Parathyroid adenoma (tissue), 2 donors: Measurements from ENCODE around the gene KIF26B.

Experiments used
- H2AFZ ChIP-seq: fragments of 300-600 bp; sonication (generic); one replicate; pipeline ENCODE4 v1.7.0; 2017; ENCODE audit warnings: antibody characterized with exemption, mild to moderate bottlenecking
- H3K27ac ChIP-seq: fragments of 300-600 bp; sonication (generic); one replicate; pipeline ENCODE4 v1.7.0; 2017
- H3K27me3 ChIP-seq: fragments of 300-600 bp; sonication (generic); one replicate; pipeline ENCODE4 v1.7.0; 2017; ENCODE audit warnings: low read length; ENCODE audit not compliant: control insufficient read depth, insufficient read depth
- H3K36me3 ChIP-seq: fragments of 300-600 bp; sonication (generic); one replicate; pipeline ENCODE4 v1.7.0; 2017; ENCODE audit warnings: low read length; ENCODE audit not compliant: control insufficient read depth, insufficient read depth
- H3K4me1 ChIP-seq: fragments of 300-600 bp; sonication (generic); one replicate; pipeline ENCODE4 v1.7.0; 2017; ENCODE audit warnings: control low read depth
- H3K4me2 ChIP-seq: fragments of 300-600 bp; sonication (generic); one replicate; pipeline ENCODE4 v1.7.0; 2017; ENCODE audit warnings: low read length
- H3K4me3 ChIP-seq: fragments of 300-600 bp; sonication (generic); one replicate; pipeline ENCODE4 v1.7.0; 2017; ENCODE audit warnings: low read depth, low read length
- H3K79me2 ChIP-seq: fragments of 300-600 bp; sonication (generic); one replicate; pipeline ENCODE4 v1.7.0; 2017; ENCODE audit warnings: control low read depth
- H3K9ac ChIP-seq: fragments of 300-600 bp; sonication (generic); one replicate; pipeline ENCODE4 v1.7.0; 2017; ENCODE audit warnings: mild to moderate bottlenecking
- H3K9me3 ChIP-seq: fragments of 300-600 bp; sonication (generic); one replicate; pipeline ENCODE4 v1.7.0; 2017; ENCODE audit warnings: low read length; ENCODE audit not compliant: control insufficient read depth
- CTCF ChIP-seq: fragments of 300-600 bp; sonication (generic); IDR thresholded peaks from one replicate; pipeline ENCODE4 v1.7.0; 2017; ENCODE audit warnings: antibody characterized with exemption, mild to moderate bottlenecking
- donor health status: primary hyperparathyroidism.

Gene KIF26B

GRCh38 chr1:245475126-245475525 lies 320.3 kb downstream of the KIF26B start:
- Histone ChIP-seq H2AFZ (no peak overlapping the region), H3K27me3 (no peaks in the 10 kb centered on the region), H3K4me1 (no peaks in the 10 kb centered on the region), H3K36me3 (no peaks in the 10 kb centered on the region), H3K9me3 (no peaks in the 10 kb centered on the region), H3K4me3 (no peak overlapping the region), H3K9ac (no peak overlapping the region), H3K79me2 (no peaks in the 10 kb centered on the region), H3K27ac (no peak overlapping the region), H3K4me2 (no peak overlapping the region)
- no peak for TF ChIP-seq CTCF

- Histone ChIP-seq H3K9me3 (no peaks in the 10 kb centered on the region), H3K27me3 (no peaks in the 10 kb centered on the region), H3K4me1 (no peaks in the 10 kb centered on the region), H2AFZ (no peak overlapping the region), H3K36me3 (no peaks in the 10 kb centered on the region), H3K4me2 (no peak overlapping the region), H3K9ac (no peak overlapping the region), H3K79me2 (no peaks in the 10 kb centered on the region), H3K27ac (no peak overlapping the region), H3K4me3 (no peak overlapping the region)
- no peak for TF ChIP-seq CTCF
Observed at GRCh38 chr1:245475961-245476516, 321.3 kb downstream of the KIF26B start.

GRCh38 chr1:245477941-245478340 lies 323.2 kb downstream of the KIF26B start:
- no peaks in the 10 kb centered on the region for H3K36me3 ChIP-seq
- H3K27me3 ChIP-seq, result no peaks in the 10 kb centered on the region
- H3K27ac ChIP-seq, result no peak overlapping the region
- no peak overlapping the region for H2AFZ ChIP-seq
- no peak overlapping the region for H3K9ac ChIP-seq
- no peaks in the 10 kb centered on the region for H3K79me2 ChIP-seq
- H3K4me2 ChIP-seq, result no peak overlapping the region
- no peaks in the 10 kb centered on the region for H3K9me3 ChIP-seq
- no peaks in the 10 kb centered on the region for H3K4me1 ChIP-seq
- no peak overlapping the region for H3K4me3 ChIP-seq
- no peak for TF ChIP-seq CTCF

- Histone ChIP-seq H3K27me3 (no peaks in the 10 kb centered on the region), H3K4me3 (no peak overlapping the region), H3K36me3 (no peaks in the 10 kb centered on the region), H2AFZ (no peak overlapping the region), H3K79me2 (no peaks in the 10 kb centered on the region), H3K4me1 (no peaks in the 10 kb centered on the region), H3K4me2 (no peak overlapping the region), H3K9me3 (no peaks in the 10 kb centered on the region), H3K27ac (no peak overlapping the region), H3K9ac (no peak overlapping the region)
- TF ChIP-seq CTCF, result no peak
Observed at GRCh38 chr1:245480393-245481120, 325.8 kb downstream of the KIF26B start.

- Histone ChIP-seq H3K4me3 (no peak overlapping the region), H3K9ac (no peak overlapping the region), H3K36me3 (no peaks in the 10 kb centered on the region), H3K4me1 (no peaks in the 10 kb centered on the region), H3K79me2 (no peaks in the 10 kb centered on the region), H2AFZ (no peak overlapping the region), H3K27me3 (no peaks in the 10 kb centered on the region), H3K4me2 (no peak overlapping the region), H3K27ac (no peak overlapping the region), H3K9me3 (no peaks in the 10 kb centered on the region)
- no peak for TF ChIP-seq CTCF
Observed at GRCh38 chr1:245481261-245481660, 326.5 kb downstream of the KIF26B start.
